ENCODE data around the gene FKBP4.
"Not testable (repeated sequence)": the region's sequence is repeated elsewhere in the genome, so short reads cannot be mapped to it uniquely, and the experiment has no call there.

FKBP4 gene

GRCh38 chr12:2765052-2765451 is 29.7 kb upstream of the FKBP4 start:
- no peak for DNase-seq (ENCODE audit: extremely low spot score)
- ChIA-PET POLR2A (no interaction called here), CTCF (interaction anchor here (1.2 to 1.5 kb wide), 2 partner anchors 14 to 20 kb away, joined by 3 to 4 read pairs; no protein-coding TSS in a partner anchor)
- TF ChIP-seq CTCF (IDR thresholded peaks at IDR 0.05; ENCODE audit: control extremely low read depth, extremely low read depth, low read depth, missing control alignments): no peak

GRCh38 chr12:2765608-2766007 is 29.2 kb upstream of the FKBP4 start:
- ChIA-PET CTCF (interaction anchor here (1.5 kb wide), 1 partner anchor 20 kb away, joined by 4 read pairs; no protein-coding TSS in a partner anchor), POLR2A (no interaction called here)
- TF ChIP-seq CTCF (IDR thresholded peaks at IDR 0.05; ENCODE audit: control extremely low read depth, extremely low read depth, low read depth, missing control alignments): no peak
- no peak for DNase-seq (ENCODE audit: extremely low spot score)

GRCh38 chr12:2768224-2768961 is 26.4 kb upstream of the FKBP4 start:
- no peak for TF ChIP-seq CTCF (IDR thresholded peaks at IDR 0.05; ENCODE audit: control extremely low read depth, extremely low read depth, low read depth, missing control alignments)
- POLR2A ChIA-PET: no interaction called here
- CTCF ChIA-PET: interaction anchor here (1.4 kb wide), 1 partner anchor 16 kb away, joined by 5 read pairs; no protein-coding TSS in a partner anchor
- no peak for DNase-seq (ENCODE audit: extremely low spot score)

GRCh38 chr12:2769866-2770533 is 24.8 kb upstream of the FKBP4 start:
- no peak for TF ChIP-seq CTCF (IDR thresholded peaks at IDR 0.05; ENCODE audit: control extremely low read depth, extremely low read depth, low read depth, missing control alignments)
- no peak for DNase-seq (ENCODE audit: extremely low spot score)
- ChIA-PET CTCF (no interaction called here), POLR2A (no interaction called here)

GRCh38 chr12:2770544-2770943 is 24.2 kb upstream of the FKBP4 start:
- DNase-seq (ENCODE audit: extremely low spot score); CTCF ChIA-PET; POLR2A ChIA-PET: not testable (repeated sequence)

GRCh38 chr12:2772370-2772769 is 22.4 kb upstream of the FKBP4 start:
- DNase-seq (ENCODE audit: extremely low spot score): no peak
- CTCF ChIA-PET: no interaction called here
- POLR2A ChIA-PET: no interaction called here
- TF ChIP-seq CTCF (IDR thresholded peaks at IDR 0.05; ENCODE audit: control extremely low read depth, extremely low read depth, low read depth, missing control alignments): no peak

- no peak for TF ChIP-seq CTCF (IDR thresholded peaks at IDR 0.05; ENCODE audit: control extremely low read depth, extremely low read depth, low read depth, missing control alignments)
- DNase-seq (ENCODE audit: extremely low spot score): no peak
- CTCF ChIA-PET: interaction anchor here (1.7 kb wide), 1 partner anchor 15 kb away, joined by 4 read pairs; no protein-coding TSS in a partner anchor
- POLR2A ChIA-PET: no interaction called here
Observed at GRCh38 chr12:2773199-2773875, 21.4 kb upstream of the FKBP4 start.
